GM11168 (cell line): Measurements from ENCODE around the gene HHAT.

Source experiments
- in situ Hi-C: fragments of 300-500 bp; cut with MboI; formaldehyde crosslinking; loops from one replicate; pipeline ENCODE4 v1.12.0; 2022; ENCODE audit warnings: low sequenced_read_pairs; ENCODE audit not compliant: unreplicated experiment

HHAT gene

GRCh38 chr1:210571356-210572284 is 242.9 kb downstream of the HHAT start:
- in situ Hi-C loops = no loop called here

GRCh38 chr1:210573141-210573540 is 244.4 kb downstream of the HHAT start:
- in situ Hi-C loops = no loop called here

- in situ Hi-C loops = loop anchor here (25.0 kb wide), 1 partner anchor 555 kb away; the partner anchor contains the start of gene KCNH1
These were observed 253.7 kb downstream of the HHAT start for GRCh38 chr1:210582205-210582970.

- in situ Hi-C loops = loop anchor here (25.0 kb wide), 1 partner anchor 553 kb away; the partner anchor contains the start of gene KCNH1
These were observed 255.9 kb downstream of the HHAT start for GRCh38 chr1:210584439-210585113.

GRCh38 chr1:210586771-210587170 is 258.1 kb downstream of the HHAT start:
- in situ Hi-C loops = loop anchor here (25.0 kb wide), 1 partner anchor 551 kb away; the partner anchor contains the start of gene KCNH1

- in situ Hi-C loops = loop anchor here (25.0 kb wide), 1 partner anchor 550 kb away; the partner anchor contains the start of gene KCNH1
These were observed 258.9 kb downstream of the HHAT start for GRCh38 chr1:210587566-210587965.

- in situ Hi-C loops = loop anchor here (25.0 kb wide), 1 partner anchor 549 kb away; the partner anchor contains the start of gene KCNH1
These were observed 259.7 kb downstream of the HHAT start for GRCh38 chr1:210588357-210588756.

GRCh38 chr1:210588946-210589345 is 260.2 kb downstream of the HHAT start:
- in situ Hi-C loops = loop anchor here (25.0 kb wide), 1 partner anchor 548 kb away; the partner anchor contains the start of gene KCNH1

- in situ Hi-C loops = loop anchor here (25.0 kb wide), 1 partner anchor 546 kb away; the partner anchor contains the start of gene KCNH1
These were observed 262.5 kb downstream of the HHAT start for GRCh38 chr1:210591214-210591613.

- in situ Hi-C loops = loop anchor here (25.0 kb wide), 1 partner anchor 543 kb away; the partner anchor contains the start of gene KCNH1
These were observed 265.9 kb downstream of the HHAT start for GRCh38 chr1:210594605-210595004.

GRCh38 chr1:210596641-210597040 is 267.9 kb downstream of the HHAT start:
- in situ Hi-C loops = loop anchor here (25.0 kb wide), 1 partner anchor 541 kb away; the partner anchor contains the start of gene KCNH1

- in situ Hi-C loops = loop anchor here (25.0 kb wide), 1 partner anchor 540 kb away; the partner anchor contains the start of gene KCNH1
These were observed 268.9 kb downstream of the HHAT start for GRCh38 chr1:210597555-210598134.

- in situ Hi-C loops = loop anchor here (25.0 kb wide), 1 partner anchor 539 kb away; the partner anchor contains the start of gene KCNH1
These were observed 269.5 kb downstream of the HHAT start for GRCh38 chr1:210598135-210598652.

- in situ Hi-C loops = no loop called here
These were observed 271.9 kb downstream of the HHAT start for GRCh38 chr1:210600421-210601159.

GRCh38 chr1:210603123-210603522 is 274.4 kb downstream of the HHAT start:
- in situ Hi-C loops = no loop called here

- in situ Hi-C loops = no loop called here
These were observed 276.4 kb downstream of the HHAT start for GRCh38 chr1:210605099-210605498.

GRCh38 chr1:210607361-210607760 is 278.7 kb downstream of the HHAT start:
- in situ Hi-C loops = no loop called here

GRCh38 chr1:210608767-210609166 is 280.1 kb downstream of the HHAT start:
- in situ Hi-C loops = no loop called here
